A549 (cell line): ENCODE measurements around the gene CLEC16A.

Source experiments
- BHLHE40 ChIP-seq: IDR thresholded peaks from 2 replicates; pipeline ENCODE4 v1.6.1; 2012; ENCODE audit warnings: low read depth, low read length, inconsistent platforms
- CHD4 ChIP-seq: fragments of 200-600 bp; sonication (generic); IDR thresholded peaks from 2 replicates; pipeline ENCODE4 v1.6.1; 2016; ENCODE audit warnings: antibody characterized with exemption, mild to moderate bottlenecking, borderline replicate concordance
- CTCF ChIP-seq: fragments of >200 bp; sonication (Bioruptor Twin); formaldehyde crosslinking; IDR thresholded peaks from 3 replicates; pipeline ENCODE4 v1.5.1; 2016
- EP300 ChIP-seq, 2 experiments: fragments of >200 bp; sonication (Bioruptor Twin); formaldehyde crosslinking; IDR thresholded peaks; 2 replicates in 1 of 2; 3 replicates in 1 of 2; pipeline ENCODE4 v1.6.1; 2016 to 2017
- ESRRA ChIP-seq: fragments of 150-350 bp; IDR thresholded peaks from 2 replicates; pipeline ENCODE4 v1.6.1; 2014; ENCODE audit warnings: mild to moderate bottlenecking, low read length, borderline replicate concordance
- JUNB ChIP-seq: fragments of >200 bp; sonication (Bioruptor Twin); formaldehyde crosslinking; IDR thresholded peaks from 2 replicates; pipeline ENCODE4 v1.6.1; 2016
- KDM5A ChIP-seq: fragments of 200-600 bp; sonication (generic); IDR thresholded peaks from 2 replicates; pipeline ENCODE4 v1.6.1; 2016; ENCODE audit warnings: antibody characterized with exemption, mild to moderate bottlenecking
- PBX3 ChIP-seq: IDR thresholded peaks from 2 replicates; pipeline ENCODE4 v1.6.1; 2012
- PHF8 ChIP-seq: fragments of 200-600 bp; sonication (generic); IDR thresholded peaks from 2 replicates; pipeline ENCODE4 v1.6.1; 2016; ENCODE audit warnings: low read depth, mild to moderate bottlenecking, antibody characterized with exemption, moderate library complexity, borderline replicate concordance
- RAD21 ChIP-seq, 2 experiments: fragments of >200 bp in 1 of 2; sonication (Bioruptor Twin) in 1 of 2; formaldehyde crosslinking in 1 of 2; IDR thresholded peaks in 1 of 2; conservative IDR thresholded peaks in 1 of 2; 2 replicates in 1 of 2; 3 replicates in 1 of 2; pipeline ENCODE4 v1.6.1; 2012 to 2018; ENCODE audit warnings: inconsistent platforms in 1 of 2
- REST ChIP-seq: fragments of 200-600 bp; sonication (generic); IDR thresholded peaks from 2 replicates; pipeline ENCODE4 v1.6.1; 2016; ENCODE audit warnings: antibody characterized with exemption, mild to moderate bottlenecking, moderate library complexity

GRCh38 chr16:11066261-11066870 is 122.0 kb downstream of the CLEC16A start:
- TF ChIP-seq KDM5A, result no peak
- no peak for TF ChIP-seq ESRRA
- no peak for TF ChIP-seq CHD4
- no peak for TF ChIP-seq CTCF
- TF ChIP-seq EP300 (IDR thresholded peaks at IDR 0.05), result no peak
- TF ChIP-seq REST, result no peak
- no peak for TF ChIP-seq PBX3
- TF ChIP-seq JUNB, result no peak
- no peak for TF ChIP-seq RAD21 (conservative IDR thresholded peaks at IDR 0.05 in 1 of 2, IDR thresholded peaks at IDR 0.05 in 1 of 2)
- no peak for TF ChIP-seq PHF8
- TF ChIP-seq BHLHE40, result no peak
